ENCODE results near the gene TBL3.

The TBL3 gene

DNA sequence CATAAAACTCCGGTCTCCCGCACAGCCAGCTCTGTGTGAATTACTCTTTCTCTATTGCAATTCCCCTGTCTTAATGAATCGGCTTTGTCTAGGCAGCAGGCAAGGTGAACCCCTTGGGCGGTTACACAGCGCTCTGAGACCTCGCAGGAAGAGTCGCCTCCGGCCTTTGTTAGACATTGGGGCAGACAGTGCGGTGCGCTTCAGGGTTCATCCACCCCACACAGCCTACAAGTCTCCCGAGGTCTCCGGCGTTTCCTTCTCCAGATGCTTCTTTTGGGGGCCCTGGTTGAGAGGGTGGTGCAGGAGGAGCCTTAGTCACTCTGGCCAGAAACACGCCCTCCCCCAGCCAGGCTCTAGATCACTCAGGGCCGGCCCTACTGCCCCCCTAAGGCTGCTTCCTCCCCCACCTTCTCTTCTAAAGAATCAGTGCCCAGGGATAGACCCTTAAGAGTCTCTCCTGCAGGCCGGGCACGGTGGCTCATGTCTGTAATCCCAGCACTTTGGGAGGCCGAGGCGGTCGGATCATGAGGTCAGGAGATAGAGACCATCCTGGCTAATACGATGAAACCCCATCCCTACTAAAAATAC is 27.1 kb upstream of the TBL3 start:
- in situ Hi-C loops (cut with HindIII; ENCODE audit: low sequenced_read_pairs): no loop called here
- no peak for DNase-seq (ENCODE audit: low read depth)
- no peak overlapping the region for H3K4me3 ChIP-seq (ENCODE audit: low read depth, low read length)
- TF ChIP-seq, protein P1, sequence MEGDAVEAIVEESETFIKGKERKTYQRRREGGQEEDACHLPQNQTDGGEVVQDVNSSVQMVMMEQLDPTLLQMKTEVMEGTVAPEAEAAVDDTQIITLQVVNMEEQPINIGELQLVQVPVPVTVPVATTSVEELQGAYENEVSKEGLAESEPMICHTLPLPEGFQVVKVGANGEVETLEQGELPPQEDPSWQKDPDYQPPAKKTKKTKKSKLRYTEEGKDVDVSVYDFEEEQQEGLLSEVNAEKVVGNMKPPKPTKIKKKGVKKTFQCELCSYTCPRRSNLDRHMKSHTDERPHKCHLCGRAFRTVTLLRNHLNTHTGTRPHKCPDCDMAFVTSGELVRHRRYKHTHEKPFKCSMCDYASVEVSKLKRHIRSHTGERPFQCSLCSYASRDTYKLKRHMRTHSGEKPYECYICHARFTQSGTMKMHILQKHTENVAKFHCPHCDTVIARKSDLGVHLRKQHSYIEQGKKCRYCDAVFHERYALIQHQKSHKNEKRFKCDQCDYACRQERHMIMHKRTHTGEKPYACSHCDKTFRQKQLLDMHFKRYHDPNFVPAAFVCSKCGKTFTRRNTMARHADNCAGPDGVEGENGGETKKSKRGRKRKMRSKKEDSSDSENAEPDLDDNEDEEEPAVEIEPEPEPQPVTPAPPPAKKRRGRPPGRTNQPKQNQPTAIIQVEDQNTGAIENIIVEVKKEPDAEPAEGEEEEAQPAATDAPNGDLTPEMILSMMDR (IDR thresholded peaks at IDR 0.05; ENCODE audit: low read depth, low read length, missing control alignments): no peak

DNA sequence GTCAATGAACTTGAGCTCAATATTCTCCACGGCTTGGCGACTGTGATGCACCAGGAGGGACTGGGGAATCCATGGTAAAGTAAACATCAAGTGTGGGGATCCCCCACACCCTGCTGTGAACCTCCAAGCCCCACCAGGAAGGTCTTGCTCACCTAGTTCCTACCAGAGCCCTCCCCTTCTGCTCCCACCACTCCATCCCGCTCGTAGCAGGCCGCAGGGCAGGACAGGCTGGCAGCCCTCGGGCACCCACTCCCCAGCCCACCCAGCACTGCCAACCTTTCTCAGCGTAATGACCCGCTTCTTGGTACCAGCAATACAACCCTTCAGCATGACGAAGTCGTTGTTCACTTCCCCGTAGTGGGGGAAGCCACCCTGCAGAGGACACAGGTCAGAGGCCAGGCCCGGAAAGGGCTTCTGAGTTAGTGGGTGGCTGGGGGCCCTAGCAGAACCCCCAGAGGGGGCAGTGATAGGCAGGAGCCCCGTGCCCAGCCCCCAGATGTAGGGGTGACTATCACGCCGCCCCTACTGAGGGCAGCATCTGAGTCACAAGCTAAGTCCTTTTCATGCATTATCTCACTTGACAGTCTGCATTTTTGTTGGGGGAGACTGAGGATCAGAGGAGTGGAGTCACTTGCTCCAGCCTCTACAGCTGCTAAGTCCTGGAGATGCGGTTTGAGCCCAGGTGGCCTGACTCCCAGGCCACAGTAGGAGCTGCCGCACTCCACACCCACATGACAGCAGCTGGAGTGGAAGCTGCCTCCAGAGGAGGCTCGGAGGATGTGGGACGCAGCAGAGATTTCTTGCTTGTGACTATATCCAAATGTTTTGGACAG is 26.1 kb upstream of the TBL3 start:
- TF ChIP-seq, protein P1 (IDR thresholded peaks at IDR 0.05; ENCODE audit: low read depth, low read length, missing control alignments): no peak
- DNase-seq (ENCODE audit: low read depth): no peak
- in situ Hi-C loops (cut with HindIII; ENCODE audit: low sequenced_read_pairs): no loop called here
- H3K4me3 ChIP-seq (ENCODE audit: low read depth, low read length): no peak overlapping the region

GRCh38 chr16:1946495-1947368 is 25.1 kb upstream of the TBL3 start:
- no peak for DNase-seq (ENCODE audit: low read depth)
- in situ Hi-C loops (cut with HindIII; ENCODE audit: low sequenced_read_pairs): no loop called here
- no peak overlapping the region for H3K4me3 ChIP-seq (ENCODE audit: low read depth, low read length)
- TF ChIP-seq, protein P1 (IDR thresholded peaks at IDR 0.05; ENCODE audit: low read depth, low read length, missing control alignments): no peak

GRCh38 chr16:1947369-1947670 is 24.5 kb upstream of the TBL3 start:
- TF ChIP-seq, protein P1 (IDR thresholded peaks at IDR 0.05; ENCODE audit: low read depth, low read length, missing control alignments): no peak
- in situ Hi-C loops (cut with HindIII; ENCODE audit: low sequenced_read_pairs): no loop called here
- no peak overlapping the region for H3K4me3 ChIP-seq (ENCODE audit: low read depth, low read length)
- DNase-seq (ENCODE audit: low read depth): no peak

DNA sequence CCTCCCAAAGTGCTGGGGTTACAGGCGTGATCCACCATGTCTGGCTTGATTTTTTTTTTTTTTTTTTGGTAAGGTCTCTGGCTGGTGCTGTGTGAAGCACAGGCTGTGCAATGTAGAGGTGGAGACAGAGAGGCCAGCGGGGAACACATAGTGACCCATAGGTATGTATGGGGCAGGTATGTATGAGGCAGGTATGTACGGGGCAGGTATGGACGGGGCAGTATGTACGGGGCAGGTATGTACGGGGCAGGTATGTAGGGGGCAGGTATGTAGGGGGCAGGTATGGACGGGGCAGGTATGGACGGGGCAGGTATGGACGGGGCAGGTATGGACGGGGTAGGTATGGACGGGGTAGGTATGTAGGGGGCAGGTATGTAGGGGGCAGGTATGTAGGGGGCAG is 22.3 kb upstream of the TBL3 start:
- H3K4me3 ChIP-seq (ENCODE audit: low read depth, low read length): no peak overlapping the region
- DNase-seq (ENCODE audit: low read depth): no peak
- in situ Hi-C loops (cut with HindIII; ENCODE audit: low sequenced_read_pairs): no loop called here
- TF ChIP-seq, protein P1 (IDR thresholded peaks at IDR 0.05; ENCODE audit: low read depth, low read length, missing control alignments): no peak

GRCh38 chr16:1950047-1950446 is 21.8 kb upstream of the TBL3 start:
- DNase-seq (ENCODE audit: low read depth): no peak
- TF ChIP-seq, protein P1 (IDR thresholded peaks at IDR 0.05; ENCODE audit: low read depth, low read length, missing control alignments): no peak
- no peak overlapping the region for H3K4me3 ChIP-seq (ENCODE audit: low read depth, low read length)
- in situ Hi-C loops (cut with HindIII; ENCODE audit: low sequenced_read_pairs): no loop called here

Measured in astrocyte of the cerebellum (primary cell).